ENCODE results near the gene TMEM109. TPM values are rescaled to one million over a fixed set of nuclear protein-coding genes. Genes with fewer than 3 reads are reported as not detected.

Gene TMEM109
- total and polyA plus RNA-seq, 9 of the 15 experiments (the other 6 are each of a cell fraction or from before 2014, with no cell fraction given), result 9.2 to 71.3 (median 30.5) TPM

DNA sequence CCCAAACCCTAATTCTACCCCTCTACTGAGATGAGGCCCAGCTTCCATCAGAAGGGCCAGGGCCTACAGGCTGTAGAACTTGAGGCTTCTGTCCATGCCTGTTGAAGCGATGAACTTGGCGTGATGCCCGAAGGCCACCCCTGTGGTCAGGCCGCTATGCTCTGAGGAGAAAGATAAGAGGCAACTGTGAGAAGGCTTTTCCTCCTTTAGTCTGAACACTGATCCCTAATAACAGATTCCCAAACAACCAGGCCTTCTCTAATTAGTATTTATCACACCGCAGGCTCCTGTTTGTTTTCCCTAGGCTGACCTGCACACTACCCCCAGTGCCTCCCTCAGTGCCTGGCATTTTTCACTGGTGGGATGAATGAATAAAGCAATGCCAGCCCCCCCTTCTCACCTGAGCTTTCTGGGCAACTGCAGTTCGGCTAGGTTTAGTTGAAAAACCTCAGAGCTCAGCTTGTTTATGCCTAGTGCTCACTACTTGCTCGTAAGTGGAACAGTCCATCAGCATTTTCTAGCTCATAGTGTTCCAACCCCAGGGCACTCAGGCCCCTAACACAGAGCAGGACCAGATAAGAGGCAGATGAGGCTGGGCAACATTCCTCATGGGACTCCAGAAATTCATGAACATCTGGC lies 22.7 kb upstream of the TMEM109 start (continued):
- TF ChIP-seq CHD2 (IDR thresholded peaks at IDR 0.05; ENCODE audit: low read depth, low read length) (no peak), ATF7 (IDR thresholded peaks at IDR 0.05) (peak; percentile 33; the same call in 1 of the 2 replicates), TAF15 (IDR thresholded peaks at IDR 0.05; ENCODE audit: low read depth, low read length) (no peak), ZNF24 (IDR thresholded peaks at IDR 0.05) (no peak), HEY1 (CRISPR knock-in tag; IDR thresholded peaks at IDR 0.05; ENCODE audit: borderline replicate concordance) (no peak), BRCA1 (IDR thresholded peaks at IDR 0.05) (no peak), BRCA1 (CRISPR knock-in tag; IDR thresholded peaks at IDR 0.05) (no peak), MED1 (CRISPR knock-in tag; IDR thresholded peaks at IDR 0.05; ENCODE audit: borderline replicate concordance) (no peak), STAT5B (CRISPR knock-in tag; IDR thresholded peaks at IDR 0.05) (no peak), SMARCB1 (IDR thresholded peaks at IDR 0.05; ENCODE audit: insufficient read length, low read depth) (no peak), CBX5 (IDR thresholded peaks at IDR 0.05; ENCODE audit: borderline replicate concordance, low read depth) (no peak), NR3C1 (CRISPR knock-in tag; IDR thresholded peaks at IDR 0.05) (no peak), SRSF7 (optimal IDR thresholded peaks at IDR 0.05; ENCODE audit: low read depth, low read length) (no peak), RBM14 (IDR thresholded peaks at IDR 0.05; ENCODE audit: borderline replicate concordance, insufficient read depth, low read depth, low read length) (no peak), ZFP1 (CRISPR knock-in tag; IDR thresholded peaks at IDR 0.05) (no peak), PTRF (tag; IDR thresholded peaks at IDR 0.05) (no peak), PPARD (CRISPR knock-in tag; IDR thresholded peaks at IDR 0.05) (no peak)
- TF ChIP-seq, protein P1, sequence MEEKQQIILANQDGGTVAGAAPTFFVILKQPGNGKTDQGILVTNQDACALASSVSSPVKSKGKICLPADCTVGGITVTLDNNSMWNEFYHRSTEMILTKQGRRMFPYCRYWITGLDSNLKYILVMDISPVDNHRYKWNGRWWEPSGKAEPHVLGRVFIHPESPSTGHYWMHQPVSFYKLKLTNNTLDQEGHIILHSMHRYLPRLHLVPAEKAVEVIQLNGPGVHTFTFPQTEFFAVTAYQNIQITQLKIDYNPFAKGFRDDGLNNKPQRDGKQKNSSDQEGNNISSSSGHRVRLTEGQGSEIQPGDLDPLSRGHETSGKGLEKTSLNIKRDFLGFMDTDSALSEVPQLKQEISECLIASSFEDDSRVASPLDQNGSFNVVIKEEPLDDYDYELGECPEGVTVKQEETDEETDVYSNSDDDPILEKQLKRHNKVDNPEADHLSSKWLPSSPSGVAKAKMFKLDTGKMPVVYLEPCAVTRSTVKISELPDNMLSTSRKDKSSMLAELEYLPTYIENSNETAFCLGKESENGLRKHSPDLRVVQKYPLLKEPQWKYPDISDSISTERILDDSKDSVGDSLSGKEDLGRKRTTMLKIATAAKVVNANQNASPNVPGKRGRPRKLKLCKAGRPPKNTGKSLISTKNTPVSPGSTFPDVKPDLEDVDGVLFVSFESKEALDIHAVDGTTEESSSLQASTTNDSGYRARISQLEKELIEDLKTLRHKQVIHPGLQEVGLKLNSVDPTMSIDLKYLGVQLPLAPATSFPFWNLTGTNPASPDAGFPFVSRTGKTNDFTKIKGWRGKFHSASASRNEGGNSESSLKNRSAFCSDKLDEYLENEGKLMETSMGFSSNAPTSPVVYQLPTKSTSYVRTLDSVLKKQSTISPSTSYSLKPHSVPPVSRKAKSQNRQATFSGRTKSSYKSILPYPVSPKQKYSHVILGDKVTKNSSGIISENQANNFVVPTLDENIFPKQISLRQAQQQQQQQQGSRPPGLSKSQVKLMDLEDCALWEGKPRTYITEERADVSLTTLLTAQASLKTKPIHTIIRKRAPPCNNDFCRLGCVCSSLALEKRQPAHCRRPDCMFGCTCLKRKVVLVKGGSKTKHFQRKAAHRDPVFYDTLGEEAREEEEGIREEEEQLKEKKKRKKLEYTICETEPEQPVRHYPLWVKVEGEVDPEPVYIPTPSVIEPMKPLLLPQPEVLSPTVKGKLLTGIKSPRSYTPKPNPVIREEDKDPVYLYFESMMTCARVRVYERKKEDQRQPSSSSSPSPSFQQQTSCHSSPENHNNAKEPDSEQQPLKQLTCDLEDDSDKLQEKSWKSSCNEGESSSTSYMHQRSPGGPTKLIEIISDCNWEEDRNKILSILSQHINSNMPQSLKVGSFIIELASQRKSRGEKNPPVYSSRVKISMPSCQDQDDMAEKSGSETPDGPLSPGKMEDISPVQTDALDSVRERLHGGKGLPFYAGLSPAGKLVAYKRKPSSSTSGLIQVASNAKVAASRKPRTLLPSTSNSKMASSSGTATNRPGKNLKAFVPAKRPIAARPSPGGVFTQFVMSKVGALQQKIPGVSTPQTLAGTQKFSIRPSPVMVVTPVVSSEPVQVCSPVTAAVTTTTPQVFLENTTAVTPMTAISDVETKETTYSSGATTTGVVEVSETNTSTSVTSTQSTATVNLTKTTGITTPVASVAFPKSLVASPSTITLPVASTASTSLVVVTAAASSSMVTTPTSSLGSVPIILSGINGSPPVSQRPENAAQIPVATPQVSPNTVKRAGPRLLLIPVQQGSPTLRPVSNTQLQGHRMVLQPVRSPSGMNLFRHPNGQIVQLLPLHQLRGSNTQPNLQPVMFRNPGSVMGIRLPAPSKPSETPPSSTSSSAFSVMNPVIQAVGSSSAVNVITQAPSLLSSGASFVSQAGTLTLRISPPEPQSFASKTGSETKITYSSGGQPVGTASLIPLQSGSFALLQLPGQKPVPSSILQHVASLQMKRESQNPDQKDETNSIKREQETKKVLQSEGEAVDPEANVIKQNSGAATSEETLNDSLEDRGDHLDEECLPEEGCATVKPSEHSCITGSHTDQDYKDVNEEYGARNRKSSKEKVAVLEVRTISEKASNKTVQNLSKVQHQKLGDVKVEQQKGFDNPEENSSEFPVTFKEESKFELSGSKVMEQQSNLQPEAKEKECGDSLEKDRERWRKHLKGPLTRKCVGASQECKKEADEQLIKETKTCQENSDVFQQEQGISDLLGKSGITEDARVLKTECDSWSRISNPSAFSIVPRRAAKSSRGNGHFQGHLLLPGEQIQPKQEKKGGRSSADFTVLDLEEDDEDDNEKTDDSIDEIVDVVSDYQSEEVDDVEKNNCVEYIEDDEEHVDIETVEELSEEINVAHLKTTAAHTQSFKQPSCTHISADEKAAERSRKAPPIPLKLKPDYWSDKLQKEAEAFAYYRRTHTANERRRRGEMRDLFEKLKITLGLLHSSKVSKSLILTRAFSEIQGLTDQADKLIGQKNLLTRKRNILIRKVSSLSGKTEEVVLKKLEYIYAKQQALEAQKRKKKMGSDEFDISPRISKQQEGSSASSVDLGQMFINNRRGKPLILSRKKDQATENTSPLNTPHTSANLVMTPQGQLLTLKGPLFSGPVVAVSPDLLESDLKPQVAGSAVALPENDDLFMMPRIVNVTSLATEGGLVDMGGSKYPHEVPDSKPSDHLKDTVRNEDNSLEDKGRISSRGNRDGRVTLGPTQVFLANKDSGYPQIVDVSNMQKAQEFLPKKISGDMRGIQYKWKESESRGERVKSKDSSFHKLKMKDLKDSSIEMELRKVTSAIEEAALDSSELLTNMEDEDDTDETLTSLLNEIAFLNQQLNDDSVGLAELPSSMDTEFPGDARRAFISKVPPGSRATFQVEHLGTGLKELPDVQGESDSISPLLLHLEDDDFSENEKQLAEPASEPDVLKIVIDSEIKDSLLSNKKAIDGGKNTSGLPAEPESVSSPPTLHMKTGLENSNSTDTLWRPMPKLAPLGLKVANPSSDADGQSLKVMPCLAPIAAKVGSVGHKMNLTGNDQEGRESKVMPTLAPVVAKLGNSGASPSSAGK (IDR thresholded peaks at IDR 0.05), result no peak
- TF ChIP-seq, protein P2, sequence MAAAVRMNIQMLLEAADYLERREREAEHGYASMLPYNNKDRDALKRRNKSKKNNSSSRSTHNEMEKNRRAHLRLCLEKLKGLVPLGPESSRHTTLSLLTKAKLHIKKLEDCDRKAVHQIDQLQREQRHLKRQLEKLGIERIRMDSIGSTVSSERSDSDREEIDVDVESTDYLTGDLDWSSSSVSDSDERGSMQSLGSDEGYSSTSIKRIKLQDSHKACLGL (CRISPR knock-in tag; IDR thresholded peaks at IDR 0.05; ENCODE audit: borderline replicate concordance, poor library complexity, severe bottlenecking), result no peak

All from K562 (cell line).